Heart right ventricle (tissue), 16 donors: Measurements from ENCODE around the gene SMIM1. TPM values are rescaled to one million over a fixed set of nuclear protein-coding genes. Genes with fewer than 3 reads are reported as not detected.

Experiments used
- ATAC-seq, 8 donors: fragments of 200-7000 bp; cut with Tn5 transposase; one replicate each; pipeline ENCODE4 v1.9.1; 2020; ENCODE audit warnings: mild to moderate bottlenecking in 8 of 8, moderate library complexity in 8 of 8, moderate number of reproducible peaks in 1 of 8
- DNase-seq, 2 donors: peaks; one replicate each; pipeline ENCODE4 v3.0.0-alpha.2; 2020
- H3K27ac ChIP-seq, 10 donors: fragments of 200-600 bp; sonication (generic) in 2 of 10; one replicate each; pipeline versions ENCODE4 v1.5.0 to v1.8.0; 2020 to 2022; ENCODE audit warnings: mild to moderate bottlenecking in 3 of 10
- H3K27me3 ChIP-seq, 7 donors: fragments of 200-600 bp; one replicate each; pipeline ENCODE4 v1.8.0; 2021 to 2022; ENCODE audit warnings: mild to moderate bottlenecking in 2 of 7
- H3K36me3 ChIP-seq, 9 donors: fragments of 200-600 bp; sonication (generic) in 1 of 9; one replicate each; pipeline versions ENCODE4 v1.5.0 to v1.8.0; 2020 to 2022; ENCODE audit warnings: mild to moderate bottlenecking in 2 of 9
- H3K4me1 ChIP-seq, 9 donors: fragments of 200-600 bp; sonication (generic) in 1 of 9; one replicate each; pipeline versions ENCODE4 v1.5.0 to v1.8.0; 2020 to 2022; ENCODE audit warnings: mild to moderate bottlenecking in 4 of 9
- H3K4me3 ChIP-seq, 10 donors: fragments of 200-600 bp; sonication (generic) in 2 of 10; one replicate each; pipeline versions ENCODE4 v1.5.0 to v1.8.0; 2020 to 2022; ENCODE audit warnings: mild to moderate bottlenecking in 7 of 10, moderate library complexity in 2 of 10
- H3K9me3 ChIP-seq, 11 donors: fragments of 200-600 bp in 10 of 11; sonication (generic) in 2 of 11; one replicate each; pipeline versions ENCODE4 v1.5.0 to v1.8.0; 2013 to 2022; ENCODE audit warnings: mild to moderate bottlenecking in 2 of 11, control low read depth in 1 of 11, moderate library complexity in 1 of 11
- WGBS, 2 donors: extraction: QIAGEN DNeasy Blood & Tissue Kit; methylation state at CpG; one replicate each; pipeline ENCODE4 v1.1.7; 2013; ENCODE audit warnings: inconsistent platforms in 1 of 2; 5-methylcytosine and 5-hydroxymethylcytosine counted together
- intact Hi-C, 10 donors: fragments of 100-400 bp; cut with DNase I; formaldehyde crosslinking; loops; one replicate each; pipeline versions ENCODE4 v1.11.1 to v1.14.2; 2022
- polyA plus RNA-seq, 2 donors: library from polyadenylated mRNA; stranded (reverse); fragments of 200-250 nt; gene quantifications; one replicate each; pipeline ENCODE4 v1.2.3, GENCODE V29; 2013
- total RNA-seq, 10 donors: library from RNA; stranded (reverse); fragmentation: NEBNext Ultra II Directional in 3 of 10; extraction: Animal tissue kit (Norgen Biotek cat#: 25700) in 3 of 10; gene quantifications; one replicate each; pipeline versions ENCODE4 v1.2.1 to v1.2.4, GENCODE V29; 2021 to 2023
- TF ChIP-seq, protein P1 (sequence below), 9 donors: fragments of 200-600 bp; sonication (generic) in 2 of 9; IDR thresholded peaks; one replicate each; pipeline versions ENCODE4 v1.5.0 to v1.8.0; 2021 to 2022; ENCODE audit warnings: antibody characterized with exemption in 9 of 9, mild to moderate bottlenecking in 5 of 9, moderate library complexity in 1 of 9
- donor health status: Arrhythmogenic right ventricular cardiomyopathy.
- donor health status: ischemic (EF 13 %, LVEDD 7.1; RV severe dilation, severe dysfunction).
- donor health status: healthy with polysubstance abuse.
- donor health status: DM: no; HTN: yes; CAD: no.
- donor health status: DM: no; HTN: no; CAD: no.
- donor health status: ischemic (EF 25% LVEDD 6.9; RV normal size, moderate dysfunction).
- donor health status: ischemic (EF 25% LVEDD 5.7; RV mildly dilated, moderate dysfunction).
- donor health status: healthy.
- donor health status: DM: yes; HTN: yes; CAD: no.
- donor health status: Ischemic cardiomyopathy.
- donor health status: ischemic (EF 35%, LVEDD 5.7; RV mildly dilated, moderate dysfunction).
- donor health status: nonischemic (EF 11% LVEDD 7.7; RV severe dilation, severe dysfunction).
- donor health status: DM: yes; HTN: yes; CAD: no.
- donor health status: PGD.
- donor health status: ischemic (EF 29% LVEDD 5.4; RV normal size, mild dysfunction).
- donor health status: nonischemic (EF 23%, LVEDD 6.1; RV moderate dilation, normal function).

The SMIM1 gene
- total and polyA plus RNA-seq, 12 donors = 4.0 to 33.9 (median 9.7) TPM

DNA sequence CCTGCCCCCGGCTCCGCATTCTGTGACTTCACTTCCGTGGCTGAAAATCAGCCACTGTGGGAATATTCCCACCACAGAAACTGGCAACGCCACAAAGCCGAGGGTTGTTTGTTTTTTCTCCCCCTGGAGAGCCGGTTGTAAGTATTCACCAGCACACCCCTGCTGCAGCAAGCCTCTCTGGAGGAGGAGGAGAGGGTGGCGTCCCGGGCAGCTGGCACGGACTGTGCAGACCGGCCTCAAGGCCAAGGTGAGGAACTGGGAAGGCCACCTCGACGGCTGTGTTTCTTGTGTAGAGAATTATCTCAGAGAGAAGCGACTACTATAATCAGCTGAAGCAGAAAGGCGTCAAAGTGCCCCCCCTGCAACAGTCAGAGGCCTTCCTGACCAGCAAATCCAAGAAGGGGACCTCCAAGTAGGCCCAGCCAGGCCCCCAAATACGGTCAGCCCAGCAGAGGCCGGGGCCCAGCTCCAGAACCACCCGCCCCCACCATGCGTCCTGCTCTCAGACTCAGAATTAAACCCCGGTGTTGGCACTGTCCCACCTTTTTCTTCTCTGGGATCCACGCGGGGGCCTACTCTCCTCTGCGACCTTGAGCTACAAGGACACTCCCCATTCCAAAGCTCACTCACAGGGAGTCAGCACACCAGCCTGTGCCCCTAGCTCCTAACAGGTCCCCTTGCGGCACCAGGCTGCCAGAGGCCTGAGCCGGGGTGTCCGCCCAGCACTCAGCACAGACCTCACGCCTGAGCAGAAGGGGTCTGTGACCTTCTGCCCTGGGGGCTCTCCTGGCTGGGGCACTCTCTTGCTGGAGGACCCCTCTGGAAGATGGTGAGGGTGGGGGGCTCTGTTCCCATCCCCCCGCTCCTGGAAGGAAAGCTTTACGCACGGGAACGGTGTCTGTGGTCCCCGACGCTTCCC is 1.2 kb upstream of the SMIM1 start:
- H3K4me3 ChIP-seq = peak overlapping the region; percentile 51 to 82 (median 60)
- 35 to 41% methylated on average over 32 of the region's 32 CpGs for WGBS, 2 donors
- DNase-seq (no peak), ATAC-seq (peak in 3 of 8 donors; percentile 5 to 25 (median 10))
- H3K9me3 ChIP-seq = no peaks in the 10 kb centered on the region
- peaks cover 22 to 54% (median 40%) of the 10 kb centered on the region in 9 donors for H3K4me1 ChIP-seq
- TF ChIP-seq, protein P1, sequence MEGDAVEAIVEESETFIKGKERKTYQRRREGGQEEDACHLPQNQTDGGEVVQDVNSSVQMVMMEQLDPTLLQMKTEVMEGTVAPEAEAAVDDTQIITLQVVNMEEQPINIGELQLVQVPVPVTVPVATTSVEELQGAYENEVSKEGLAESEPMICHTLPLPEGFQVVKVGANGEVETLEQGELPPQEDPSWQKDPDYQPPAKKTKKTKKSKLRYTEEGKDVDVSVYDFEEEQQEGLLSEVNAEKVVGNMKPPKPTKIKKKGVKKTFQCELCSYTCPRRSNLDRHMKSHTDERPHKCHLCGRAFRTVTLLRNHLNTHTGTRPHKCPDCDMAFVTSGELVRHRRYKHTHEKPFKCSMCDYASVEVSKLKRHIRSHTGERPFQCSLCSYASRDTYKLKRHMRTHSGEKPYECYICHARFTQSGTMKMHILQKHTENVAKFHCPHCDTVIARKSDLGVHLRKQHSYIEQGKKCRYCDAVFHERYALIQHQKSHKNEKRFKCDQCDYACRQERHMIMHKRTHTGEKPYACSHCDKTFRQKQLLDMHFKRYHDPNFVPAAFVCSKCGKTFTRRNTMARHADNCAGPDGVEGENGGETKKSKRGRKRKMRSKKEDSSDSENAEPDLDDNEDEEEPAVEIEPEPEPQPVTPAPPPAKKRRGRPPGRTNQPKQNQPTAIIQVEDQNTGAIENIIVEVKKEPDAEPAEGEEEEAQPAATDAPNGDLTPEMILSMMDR (IDR thresholded peaks at IDR 0.05) = no peak
- peak overlapping the region in 5 of 10 donors; percentile 20 to 63 (median 52) for H3K27ac ChIP-seq
- peaks cover 0 to 23% (median 7%) of the 10 kb centered on the region in 7 donors for H3K27me3 ChIP-seq
- no peaks in the 10 kb centered on the region for H3K36me3 ChIP-seq
- intact Hi-C loops = no loop called here

DNA sequence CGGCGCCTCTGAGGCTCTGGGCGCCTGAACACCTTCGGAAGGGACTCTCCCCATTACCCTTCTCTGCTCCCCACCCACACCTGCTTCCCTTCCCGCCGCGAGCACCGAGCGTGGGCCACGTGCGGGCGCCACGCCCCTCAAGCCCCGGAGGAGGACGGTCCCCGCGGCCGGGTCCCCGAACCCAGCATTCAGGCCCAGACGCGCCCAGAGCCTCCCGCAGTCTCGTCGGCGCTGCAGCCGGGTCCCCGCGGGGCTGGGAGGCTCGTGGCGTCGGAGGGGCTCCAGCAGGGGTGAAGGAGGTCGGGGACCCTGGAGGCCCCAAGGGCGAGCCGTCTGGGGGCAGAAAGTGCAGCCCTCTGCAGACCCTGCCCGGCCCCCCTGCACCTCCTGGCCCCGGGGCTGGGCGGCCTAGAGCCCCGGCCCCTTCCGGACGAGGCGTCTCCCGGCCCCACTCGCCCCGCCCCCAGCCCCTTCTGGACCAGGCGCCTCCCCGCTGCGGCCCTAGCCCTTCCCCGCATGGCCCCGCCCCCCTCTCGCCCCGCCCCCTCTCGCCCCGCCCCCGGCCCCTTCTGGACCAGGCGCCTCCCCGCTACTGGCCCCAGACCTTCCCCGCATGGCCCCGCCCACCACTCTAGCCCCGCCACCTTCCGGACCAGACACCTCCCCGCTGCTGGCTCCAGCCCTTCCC is 378 bp upstream of the SMIM1 start:
- 1 to 3% methylated on average over 36 to 58 of the region's 61 CpGs for WGBS, 2 donors
- Histone ChIP-seq H3K4me3 (peak overlapping the region; percentile 51 to 82 (median 60)), H3K27me3 (peaks cover 0 to 23% (median 4%) of the 10 kb centered on the region in 7 donors), H3K36me3 (no peaks in the 10 kb centered on the region), H3K9me3 (no peaks in the 10 kb centered on the region), H3K4me1 (peaks cover 22 to 55% (median 40%) of the 10 kb centered on the region in 9 donors), H3K27ac (peak overlapping the region in 9 of 10 donors; percentile 59 to 78 (median 70))
- TF ChIP-seq, protein P1 (IDR thresholded peaks at IDR 0.05) = no peak
- DNase-seq (peak; percentile 90 to 92), ATAC-seq (peak; percentile 73 to 90 (median 80))
- intact Hi-C loops = no loop called here

DNA sequence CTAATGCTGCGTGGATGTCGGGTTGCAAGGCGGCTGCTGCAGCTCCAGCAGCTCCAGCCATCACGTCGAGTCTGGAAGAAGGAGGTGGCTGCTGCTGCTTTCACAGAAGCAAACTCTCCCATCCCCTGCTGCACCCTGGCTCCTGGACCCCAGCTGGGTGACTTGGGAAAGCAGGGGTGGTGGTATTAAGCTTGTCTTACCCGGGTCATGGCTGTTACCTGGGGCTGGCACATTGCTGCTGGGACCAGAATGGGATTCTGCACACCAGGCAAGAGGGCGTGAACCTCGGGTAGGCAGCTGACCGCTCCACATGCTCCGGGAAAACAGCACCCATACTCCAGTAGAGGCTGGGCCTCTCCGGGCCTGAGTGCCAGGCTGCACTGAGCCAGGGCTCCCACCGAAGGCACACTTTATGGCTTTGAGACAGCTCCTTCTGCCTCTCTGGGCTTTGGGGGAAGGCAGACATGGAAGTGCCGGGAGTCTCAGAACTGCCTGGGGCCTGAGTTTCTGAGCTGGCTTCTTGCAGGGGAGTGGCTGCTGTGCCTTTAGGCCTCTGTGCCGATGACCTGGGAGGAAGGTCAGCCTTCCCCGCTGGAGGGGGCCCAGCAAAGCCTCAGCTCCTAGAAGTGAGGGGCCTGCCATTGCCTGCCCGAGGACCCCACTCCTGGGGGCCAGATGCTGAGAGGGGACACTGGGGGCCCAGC is 1.2 kb downstream of the SMIM1 start:
- peaks cover 22 to 57% (median 40%) of the 10 kb centered on the region in 9 donors for H3K4me1 ChIP-seq
- no peaks in the 10 kb centered on the region for H3K9me3 ChIP-seq
- H3K27ac ChIP-seq = peak overlapping the region in 5 of 10 donors; percentile 3 to 78 (median 70)
- ATAC-seq (no peak), DNase-seq (no peak)
- no peak overlapping the region for H3K4me3 ChIP-seq
- WGBS, 2 donors = 79 to 84% methylated on average over 16 of the region's 16 CpGs
- peaks cover 0 to 23% (median 4%) of the 10 kb centered on the region in 7 donors for H3K27me3 ChIP-seq
- TF ChIP-seq, protein P1 (IDR thresholded peaks at IDR 0.05) = no peak
- H3K36me3 ChIP-seq = peaks cover 0 to 13% (median 0%) of the 10 kb centered on the region in 9 donors
- intact Hi-C loops = no loop called here
